Liver (tissue), 2 donors: Measurements from ENCODE around the gene ILF2.

Experiments used
- TF ChIP-seq, protein P1 (sequence below): fragments of 150-350 bp; IDR thresholded peaks from 2 replicates; pipeline ENCODE4 v1.5.1; 2017; ENCODE audit warnings: improper control_type of control experiment, low read depth, low read length; ENCODE audit not compliant: missing input control
- TF ChIP-seq, protein P2 (sequence below): IDR thresholded peaks from 2 replicates; pipeline ENCODE4 v1.6.1; 2016; ENCODE audit warnings: antibody characterized with exemption
- TF ChIP-seq, protein P3 (sequence below): IDR thresholded peaks from 2 replicates; pipeline ENCODE4 v1.6.1; 2016; ENCODE audit warnings: antibody characterized with exemption, mild to moderate bottlenecking
- donor health status: healthy.

DNA sequence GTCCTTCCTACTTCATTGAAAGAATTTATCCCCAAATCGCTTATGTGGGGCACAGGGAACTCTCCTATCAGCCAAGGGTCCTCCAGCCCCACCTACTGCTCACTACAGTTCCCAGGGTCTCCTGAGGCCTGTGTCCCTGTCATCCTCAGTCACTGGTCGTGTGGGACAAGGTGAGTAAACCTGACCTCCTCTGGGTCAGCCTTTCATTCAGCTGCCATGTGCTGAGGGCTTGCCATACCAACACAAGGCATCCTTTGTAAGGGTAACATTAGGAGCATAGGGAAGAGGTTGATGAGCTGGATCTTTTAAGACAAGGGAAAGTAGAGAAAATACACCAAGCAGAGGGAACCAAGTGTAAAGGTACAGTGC is 23.5 kb downstream of the ILF2 start:
- TF ChIP-seq, protein P1, sequence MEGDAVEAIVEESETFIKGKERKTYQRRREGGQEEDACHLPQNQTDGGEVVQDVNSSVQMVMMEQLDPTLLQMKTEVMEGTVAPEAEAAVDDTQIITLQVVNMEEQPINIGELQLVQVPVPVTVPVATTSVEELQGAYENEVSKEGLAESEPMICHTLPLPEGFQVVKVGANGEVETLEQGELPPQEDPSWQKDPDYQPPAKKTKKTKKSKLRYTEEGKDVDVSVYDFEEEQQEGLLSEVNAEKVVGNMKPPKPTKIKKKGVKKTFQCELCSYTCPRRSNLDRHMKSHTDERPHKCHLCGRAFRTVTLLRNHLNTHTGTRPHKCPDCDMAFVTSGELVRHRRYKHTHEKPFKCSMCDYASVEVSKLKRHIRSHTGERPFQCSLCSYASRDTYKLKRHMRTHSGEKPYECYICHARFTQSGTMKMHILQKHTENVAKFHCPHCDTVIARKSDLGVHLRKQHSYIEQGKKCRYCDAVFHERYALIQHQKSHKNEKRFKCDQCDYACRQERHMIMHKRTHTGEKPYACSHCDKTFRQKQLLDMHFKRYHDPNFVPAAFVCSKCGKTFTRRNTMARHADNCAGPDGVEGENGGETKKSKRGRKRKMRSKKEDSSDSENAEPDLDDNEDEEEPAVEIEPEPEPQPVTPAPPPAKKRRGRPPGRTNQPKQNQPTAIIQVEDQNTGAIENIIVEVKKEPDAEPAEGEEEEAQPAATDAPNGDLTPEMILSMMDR: no peak
- TF ChIP-seq, protein P2, sequence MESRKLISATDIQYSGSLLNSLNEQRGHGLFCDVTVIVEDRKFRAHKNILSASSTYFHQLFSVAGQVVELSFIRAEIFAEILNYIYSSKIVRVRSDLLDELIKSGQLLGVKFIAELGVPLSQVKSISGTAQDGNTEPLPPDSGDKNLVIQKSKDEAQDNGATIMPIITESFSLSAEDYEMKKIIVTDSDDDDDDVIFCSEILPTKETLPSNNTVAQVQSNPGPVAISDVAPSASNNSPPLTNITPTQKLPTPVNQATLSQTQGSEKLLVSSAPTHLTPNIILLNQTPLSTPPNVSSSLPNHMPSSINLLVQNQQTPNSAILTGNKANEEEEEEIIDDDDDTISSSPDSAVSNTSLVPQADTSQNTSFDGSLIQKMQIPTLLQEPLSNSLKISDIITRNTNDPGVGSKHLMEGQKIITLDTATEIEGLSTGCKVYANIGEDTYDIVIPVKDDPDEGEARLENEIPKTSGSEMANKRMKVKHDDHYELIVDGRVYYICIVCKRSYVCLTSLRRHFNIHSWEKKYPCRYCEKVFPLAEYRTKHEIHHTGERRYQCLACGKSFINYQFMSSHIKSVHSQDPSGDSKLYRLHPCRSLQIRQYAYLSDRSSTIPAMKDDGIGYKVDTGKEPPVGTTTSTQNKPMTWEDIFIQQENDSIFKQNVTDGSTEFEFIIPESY: no peak
- TF ChIP-seq, protein P3, sequence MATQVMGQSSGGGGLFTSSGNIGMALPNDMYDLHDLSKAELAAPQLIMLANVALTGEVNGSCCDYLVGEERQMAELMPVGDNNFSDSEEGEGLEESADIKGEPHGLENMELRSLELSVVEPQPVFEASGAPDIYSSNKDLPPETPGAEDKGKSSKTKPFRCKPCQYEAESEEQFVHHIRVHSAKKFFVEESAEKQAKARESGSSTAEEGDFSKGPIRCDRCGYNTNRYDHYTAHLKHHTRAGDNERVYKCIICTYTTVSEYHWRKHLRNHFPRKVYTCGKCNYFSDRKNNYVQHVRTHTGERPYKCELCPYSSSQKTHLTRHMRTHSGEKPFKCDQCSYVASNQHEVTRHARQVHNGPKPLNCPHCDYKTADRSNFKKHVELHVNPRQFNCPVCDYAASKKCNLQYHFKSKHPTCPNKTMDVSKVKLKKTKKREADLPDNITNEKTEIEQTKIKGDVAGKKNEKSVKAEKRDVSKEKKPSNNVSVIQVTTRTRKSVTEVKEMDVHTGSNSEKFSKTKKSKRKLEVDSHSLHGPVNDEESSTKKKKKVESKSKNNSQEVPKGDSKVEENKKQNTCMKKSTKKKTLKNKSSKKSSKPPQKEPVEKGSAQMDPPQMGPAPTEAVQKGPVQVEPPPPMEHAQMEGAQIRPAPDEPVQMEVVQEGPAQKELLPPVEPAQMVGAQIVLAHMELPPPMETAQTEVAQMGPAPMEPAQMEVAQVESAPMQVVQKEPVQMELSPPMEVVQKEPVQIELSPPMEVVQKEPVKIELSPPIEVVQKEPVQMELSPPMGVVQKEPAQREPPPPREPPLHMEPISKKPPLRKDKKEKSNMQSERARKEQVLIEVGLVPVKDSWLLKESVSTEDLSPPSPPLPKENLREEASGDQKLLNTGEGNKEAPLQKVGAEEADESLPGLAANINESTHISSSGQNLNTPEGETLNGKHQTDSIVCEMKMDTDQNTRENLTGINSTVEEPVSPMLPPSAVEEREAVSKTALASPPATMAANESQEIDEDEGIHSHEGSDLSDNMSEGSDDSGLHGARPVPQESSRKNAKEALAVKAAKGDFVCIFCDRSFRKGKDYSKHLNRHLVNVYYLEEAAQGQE: no peak
